Natural killer cell treated with Interleukin-12 subunit alpha and Interleukin-12 subunit beta and Interleukin-15 and Interleukin-18, amount 100 ng/mL, for 72 hours (primary cell): ENCODE data around the gene PRDM10. TPM values are rescaled to one million over a fixed set of nuclear protein-coding genes. Genes with fewer than 3 reads are reported as not detected.

Experiments used
- ATAC-seq, 2 donors: fragments of 150-1000 bp; cut with Tn5 transposase in 1 of 2; sonication (Bioruptor Pico), chemical (Tn5 transposase) in 1 of 2; 2 replicates each; pipeline ENCODE4 v1.10.0; 2021
- DNase-seq: peaks from one replicate; pipeline ENCODE4 v3.0.0; 2022; ENCODE audit warnings: low spot score
- H3K27ac Mint-ChIP-seq, 2 donors: 1 replicate in 1 of 2; 2 replicates in 1 of 2; pipeline ENCODE4 v1.8.0; 2022; ENCODE audit warnings: mixed read lengths in 2 of 2, mild to moderate bottlenecking in 1 of 2, moderate library complexity in 1 of 2
- H3K27me3 Mint-ChIP-seq, 2 donors: 1 replicate in 1 of 2; 2 replicates in 1 of 2; pipeline ENCODE4 v1.8.0; 2022; ENCODE audit warnings: mixed read lengths in 2 of 2
- H3K36me3 Mint-ChIP-seq: one replicate; pipeline ENCODE4 v1.8.0; 2022; ENCODE audit warnings: mixed read lengths
- H3K4me1 Mint-ChIP-seq, 2 donors: 1 replicate in 1 of 2; 2 replicates in 1 of 2; pipeline ENCODE4 v1.8.0; 2022; ENCODE audit warnings: low read depth in 2 of 2, mixed read lengths in 2 of 2, mild to moderate bottlenecking in 1 of 2
- H3K4me3 Mint-ChIP-seq: one replicate; pipeline ENCODE4 v1.8.0; 2022; ENCODE audit warnings: mixed read lengths
- H3K9me3 Mint-ChIP-seq: 2 replicates; pipeline ENCODE4 v1.8.0; 2022; ENCODE audit warnings: mixed read lengths
- total RNA-seq, 2 donors: library from RNA; stranded (reverse); gene quantifications; one replicate each; pipeline ENCODE4 v1.2.3, GENCODE V29; 2022

PRDM10 gene
- 10 to 100 TPM; 14.6 to 18.7 TPM for total RNA-seq

- H3K4me3 Mint-ChIP-seq, result peak within 1 kb of the TSS; percentile 98
- ATAC-seq, result peak; percentile 80
- H3K4me1 Mint-ChIP-seq, result peaks cover 20 to 27% of the 10 kb centered on the region in 2 donors
- H3K27ac Mint-ChIP-seq, result peak within 1 kb of the TSS; percentile 97 to 100
- no peaks in the 10 kb centered on the region for H3K9me3 Mint-ChIP-seq
- H3K27me3 Mint-ChIP-seq, result no peaks in the 10 kb centered on the region
- DNase-seq, result peak; percentile 92
- no peaks in the 10 kb centered on the region for H3K36me3 Mint-ChIP-seq
Measured at GRCh38 chr11:130002352-130002845, at the start of gene PRDM10. Gene PRDM10, minus strand, starts transcription at chr11:130002835. Its CDS starts 41,871 bp downstream, at chr11:129960964.

GRCh38 chr11:130051082-130051481, 48.4 kb upstream of the PRDM10 start:
- Mint-ChIP-seq H3K4me1 (no peaks in the 10 kb centered on the region), H3K27me3 (peaks cover 4 to 10% of the 10 kb centered on the region in 2 donors), H3K4me3 (no peak overlapping the region), H3K27ac (no peak overlapping the region), H3K9me3 (no peaks in the 10 kb centered on the region), H3K36me3 (no peaks in the 10 kb centered on the region)
- ATAC-seq (no peak), DNase-seq (no peak)

GRCh38 chr11:130050257-130050656, 47.6 kb upstream of the PRDM10 start:
- Mint-ChIP-seq H3K4me3 (no peak overlapping the region), H3K36me3 (no peaks in the 10 kb centered on the region), H3K9me3 (no peaks in the 10 kb centered on the region), H3K27me3 (peaks cover 4 to 10% of the 10 kb centered on the region in 2 donors), H3K4me1 (no peaks in the 10 kb centered on the region), H3K27ac (no peak overlapping the region)
- DNase-seq (no peak), ATAC-seq (no peak)

- Mint-ChIP-seq H3K36me3 (no peaks in the 10 kb centered on the region), H3K4me3 (no peak overlapping the region), H3K27ac (no peak overlapping the region), H3K9me3 (no peaks in the 10 kb centered on the region), H3K4me1 (no peaks in the 10 kb centered on the region), H3K27me3 (peaks cover 4 to 10% of the 10 kb centered on the region in 2 donors)
- ATAC-seq, result no peak
- DNase-seq, result no peak
Measured at GRCh38 chr11:130049328-130049771, 46.7 kb upstream of the PRDM10 start.

- Mint-ChIP-seq H3K4me1 (no peaks in the 10 kb centered on the region), H3K36me3 (no peaks in the 10 kb centered on the region), H3K4me3 (no peak overlapping the region), H3K27ac (no peak overlapping the region), H3K9me3 (no peaks in the 10 kb centered on the region), H3K27me3 (peaks cover 5 to 16% of the 10 kb centered on the region in 2 donors)
- DNase-seq (no peak), ATAC-seq (no peak)
Measured at GRCh38 chr11:130047141-130047540, 44.5 kb upstream of the PRDM10 start.

- Mint-ChIP-seq H3K9me3 (no peaks in the 10 kb centered on the region), H3K4me3 (no peak overlapping the region), H3K27me3 (peaks cover 8 to 16% of the 10 kb centered on the region in 2 donors), H3K27ac (no peak overlapping the region), H3K36me3 (no peaks in the 10 kb centered on the region), H3K4me1 (peaks cover 0 to under 1% of the 10 kb centered on the region in 2 donors)
- ATAC-seq (no peak), DNase-seq (no peak)
Measured at GRCh38 chr11:130043575-130043974, 40.9 kb upstream of the PRDM10 start.

GRCh38 chr11:130042093-130042591, 39.5 kb upstream of the PRDM10 start:
- ATAC-seq, result peak in 1 of 2 donors; percentile 33
- Mint-ChIP-seq H3K4me1 (peaks cover 8 to 9% of the 10 kb centered on the region in 2 donors), H3K4me3 (no peak overlapping the region), H3K27ac (no peak overlapping the region), H3K9me3 (no peaks in the 10 kb centered on the region), H3K27me3 (peaks cover 13 to 22% of the 10 kb centered on the region in 2 donors), H3K36me3 (no peaks in the 10 kb centered on the region)
- no peak for DNase-seq

- H3K4me1 Mint-ChIP-seq, result peaks cover 8 to 9% of the 10 kb centered on the region in 2 donors
- peaks cover 20 to 29% of the 10 kb centered on the region in 2 donors for H3K27me3 Mint-ChIP-seq
- ATAC-seq (no peak), DNase-seq (no peak)
- no peak overlapping the region for H3K27ac Mint-ChIP-seq
- H3K9me3 Mint-ChIP-seq, result no peaks in the 10 kb centered on the region
- no peak overlapping the region for H3K4me3 Mint-ChIP-seq
- H3K36me3 Mint-ChIP-seq, result no peaks in the 10 kb centered on the region
Measured at GRCh38 chr11:130040281-130040940, 37.8 kb upstream of the PRDM10 start.

GRCh38 chr11:130037881-130038585, 35.4 kb upstream of the PRDM10 start:
- Mint-ChIP-seq H3K4me3 (no peak overlapping the region), H3K27ac (no peak overlapping the region), H3K27me3 (peaks cover 15 to 20% of the 10 kb centered on the region in 2 donors), H3K4me1 (peaks cover 8 to 9% of the 10 kb centered on the region in 2 donors), H3K9me3 (no peaks in the 10 kb centered on the region), H3K36me3 (no peaks in the 10 kb centered on the region)
- peak in 1 of 2 donors; percentile 58 for ATAC-seq
- DNase-seq, result no peak

GRCh38 chr11:130037058-130037457, 34.4 kb upstream of the PRDM10 start:
- no peaks in the 10 kb centered on the region for H3K9me3 Mint-ChIP-seq
- ATAC-seq (no peak), DNase-seq (no peak)
- H3K27me3 Mint-ChIP-seq, result peaks cover 14 to 17% of the 10 kb centered on the region in 2 donors
- no peak overlapping the region for H3K27ac Mint-ChIP-seq
- peaks cover 8 to 9% of the 10 kb centered on the region in 2 donors for H3K4me1 Mint-ChIP-seq
- no peaks in the 10 kb centered on the region for H3K36me3 Mint-ChIP-seq
- no peak overlapping the region for H3K4me3 Mint-ChIP-seq

GRCh38 chr11:130034236-130034635, 31.6 kb upstream of the PRDM10 start:
- Mint-ChIP-seq H3K27me3 (peaks cover 12 to 13% of the 10 kb centered on the region in 2 donors), H3K4me1 (peaks cover 8 to 9% of the 10 kb centered on the region in 2 donors), H3K4me3 (no peak overlapping the region), H3K36me3 (no peaks in the 10 kb centered on the region), H3K27ac (no peak overlapping the region), H3K9me3 (no peaks in the 10 kb centered on the region)
- DNase-seq (no peak), ATAC-seq (no peak)

GRCh38 chr11:130032931-130033330, 30.3 kb upstream of the PRDM10 start:
- Mint-ChIP-seq H3K27ac (no peak overlapping the region), H3K27me3 (peaks cover 7% of the 10 kb centered on the region in 2 donors), H3K4me1 (peaks cover 2% of the 10 kb centered on the region in 2 donors), H3K4me3 (no peak overlapping the region), H3K36me3 (no peaks in the 10 kb centered on the region), H3K9me3 (no peaks in the 10 kb centered on the region)
- ATAC-seq, result no peak
- DNase-seq, result no peak

GRCh38 chr11:130031945-130032344, 29.3 kb upstream of the PRDM10 start:
- no peak for ATAC-seq
- H3K27me3 Mint-ChIP-seq, result peaks cover 7% of the 10 kb centered on the region in 2 donors
- H3K36me3 Mint-ChIP-seq, result no peaks in the 10 kb centered on the region
- H3K4me3 Mint-ChIP-seq, result no peak overlapping the region
- H3K4me1 Mint-ChIP-seq, result no peaks in the 10 kb centered on the region
- no peak for DNase-seq
- H3K9me3 Mint-ChIP-seq, result no peaks in the 10 kb centered on the region
- no peak overlapping the region for H3K27ac Mint-ChIP-seq

- Mint-ChIP-seq H3K27me3 (peaks cover 0 to 3% of the 10 kb centered on the region in 2 donors), H3K27ac (no peak overlapping the region), H3K9me3 (no peaks in the 10 kb centered on the region), H3K4me3 (no peak overlapping the region), H3K36me3 (no peaks in the 10 kb centered on the region), H3K4me1 (no peaks in the 10 kb centered on the region)
- DNase-seq, result no peak
- no peak for ATAC-seq
Measured at GRCh38 chr11:130031056-130031455, 28.4 kb upstream of the PRDM10 start.
